Ramos (cell line): ENCODE data around the gene GZF1.
"Not testable (repeated sequence)": the region's sequence is repeated elsewhere in the genome, so short reads cannot be mapped to it uniquely, and the experiment has no call there.

Experiments used
- in situ Hi-C: fragments of 300-500 bp; cut with MboI; formaldehyde crosslinking; loops from one replicate; pipeline ENCODE4 v1.14.3; 2022; ENCODE audit warnings: low sequenced_read_pairs; ENCODE audit not compliant: unreplicated experiment

Gene GZF1

DNA sequence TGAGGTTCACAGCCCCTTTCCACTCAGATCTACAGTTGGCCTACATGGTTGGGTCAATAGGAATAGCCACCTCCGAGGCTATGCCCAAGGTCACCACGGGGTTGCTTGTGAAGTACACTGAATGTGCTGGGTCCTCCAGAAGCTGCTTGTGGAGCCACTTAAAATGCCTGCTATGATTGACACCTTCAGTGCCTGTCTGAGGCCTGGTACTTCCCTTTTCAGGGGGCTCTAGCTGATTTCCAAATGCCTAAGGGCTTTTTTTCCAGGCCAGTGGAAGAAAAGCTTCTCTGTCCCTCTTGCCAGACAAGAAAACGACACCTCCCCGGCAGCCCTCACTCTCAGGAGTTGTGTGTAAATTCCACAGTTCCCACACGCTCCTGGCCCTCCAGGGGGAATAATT lies 17.6 kb upstream of the GZF1 start:
- in situ Hi-C loops, result no loop called here

DNA sequence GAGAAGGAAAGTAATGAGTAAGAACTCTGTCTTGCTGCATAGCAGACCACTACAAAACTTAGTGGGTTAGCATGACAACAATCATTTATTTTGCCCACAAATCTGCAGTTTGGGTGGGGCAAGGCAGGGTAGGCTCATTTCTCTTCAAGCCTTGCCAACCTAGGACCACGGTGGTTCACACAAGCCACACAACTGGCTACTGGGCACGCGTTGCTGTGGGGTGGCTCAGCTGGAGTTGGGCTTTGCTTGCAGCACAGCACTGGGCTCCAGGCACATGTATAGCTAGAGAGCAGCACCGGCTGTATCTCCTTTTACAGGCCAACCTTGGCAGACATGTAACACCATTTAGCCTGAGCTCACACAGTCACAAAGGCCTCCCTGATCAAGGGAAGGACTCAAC lies 16.0 kb upstream of the GZF1 start:
- in situ Hi-C loops, result no loop called here

DNA sequence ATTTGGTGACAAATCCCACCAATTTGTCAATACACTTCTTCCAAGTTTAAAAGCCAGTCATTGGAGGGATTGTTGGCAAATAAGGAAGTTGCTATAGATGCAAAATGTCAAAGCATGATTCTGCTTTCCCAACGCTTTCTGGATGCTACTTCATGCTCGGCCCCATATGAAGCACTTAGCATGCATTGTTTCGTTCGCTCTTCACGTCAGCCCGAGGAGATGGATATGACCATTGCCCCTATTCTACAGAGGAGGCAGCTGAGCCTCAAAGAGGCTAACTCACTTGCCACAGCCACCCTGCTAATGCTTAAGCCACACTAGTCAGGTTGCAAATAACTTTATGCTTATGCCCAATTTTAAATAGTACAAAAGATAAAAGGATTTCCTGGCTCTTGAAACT lies 14.2 kb upstream of the GZF1 start:
- in situ Hi-C loops, result no loop called here

DNA sequence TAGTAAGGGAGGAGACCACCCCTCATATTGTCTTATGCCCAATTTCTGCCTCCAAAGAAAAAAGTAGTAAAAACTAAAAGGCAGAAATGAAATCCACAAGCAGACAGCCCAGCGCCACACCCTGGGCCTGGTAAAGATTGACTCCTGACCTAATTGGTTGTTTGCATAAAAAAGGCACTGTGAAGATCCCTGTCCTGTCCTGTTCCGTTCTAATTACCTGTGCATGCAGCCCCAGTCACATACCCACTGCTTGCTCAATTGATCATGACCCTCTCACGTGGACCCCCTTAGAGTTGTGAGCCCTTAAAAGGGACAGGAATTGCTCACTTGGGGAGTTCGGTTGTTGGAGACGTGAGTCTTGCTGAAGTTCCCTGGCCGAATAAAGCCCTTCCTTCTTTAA lies 13.5 kb upstream of the GZF1 start:
- in situ Hi-C loops, result not testable (repeated sequence)

DNA sequence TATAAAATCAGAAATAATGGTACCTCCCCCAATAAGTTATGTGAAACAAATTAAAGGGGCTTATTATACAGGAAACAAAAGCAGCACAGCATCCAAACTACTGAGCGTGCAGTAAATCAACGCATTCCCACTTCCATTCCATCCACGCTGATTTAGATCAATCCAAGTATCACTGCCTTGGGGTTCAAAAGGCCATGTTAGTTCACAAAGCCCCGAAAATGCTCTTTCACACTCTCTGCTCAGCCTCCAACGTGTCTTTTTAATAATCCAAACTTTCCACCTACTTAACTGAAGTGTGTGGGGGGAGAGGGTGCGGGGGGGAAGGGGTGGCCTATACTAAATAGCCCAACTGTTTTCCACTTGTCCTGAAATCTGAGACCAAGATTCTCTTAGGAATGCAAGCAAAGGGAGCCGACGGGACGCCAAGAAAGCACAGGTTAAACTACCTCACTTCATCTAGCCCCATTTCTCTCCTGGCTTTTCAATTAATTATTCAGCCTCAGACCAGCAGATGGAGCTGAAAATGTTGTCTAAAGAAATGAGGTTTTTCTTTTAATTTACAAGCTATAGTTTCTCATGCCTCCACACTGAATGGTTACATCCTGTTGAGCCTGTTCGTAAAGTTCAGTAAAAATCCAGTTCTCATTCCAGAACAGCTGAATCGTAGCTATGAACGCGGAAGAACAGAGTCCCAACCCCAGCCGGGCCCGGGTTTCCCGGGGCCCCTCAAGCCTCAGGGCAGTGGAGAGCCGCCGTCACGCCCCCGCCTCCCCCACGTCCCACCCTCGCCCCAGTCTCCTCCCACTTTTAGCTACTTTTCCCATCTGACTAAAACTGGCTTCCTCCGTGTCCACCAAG lies 12.4 kb upstream of the GZF1 start:
- in situ Hi-C loops, result no loop called here

DNA sequence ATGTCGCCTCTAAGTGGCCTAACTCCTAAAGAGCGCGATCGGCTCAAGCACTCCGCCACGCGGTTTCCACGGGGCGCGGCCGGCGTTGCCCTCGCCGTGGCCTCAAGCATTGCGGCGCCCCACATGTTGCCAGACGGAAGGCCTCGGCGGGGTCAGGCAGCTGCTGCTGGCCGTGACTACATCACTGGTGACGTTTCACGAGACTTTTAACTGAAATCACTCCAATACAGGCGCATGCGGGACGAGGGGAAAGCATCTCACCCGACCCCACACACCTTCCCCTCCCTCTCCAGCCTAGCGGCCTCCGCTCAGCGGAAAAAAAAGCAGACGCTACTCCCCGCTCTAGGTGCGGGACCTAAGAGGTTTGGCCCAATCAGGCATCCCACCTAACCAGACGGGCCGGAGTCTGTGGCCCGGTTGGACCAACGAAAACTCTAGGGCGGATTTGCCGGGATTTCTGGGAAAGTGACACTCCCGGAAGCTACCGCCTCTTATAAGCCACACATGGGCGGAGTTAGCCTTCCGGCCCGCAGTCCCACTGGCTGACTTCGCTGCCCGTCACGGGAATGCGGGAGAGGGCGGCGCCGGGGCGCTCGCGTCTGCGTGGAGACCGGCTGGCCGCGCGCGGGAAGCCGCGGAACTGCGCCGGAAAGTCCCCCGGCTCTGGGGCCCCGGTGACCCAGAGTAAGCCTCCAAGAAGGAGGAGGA lies 11.6 kb upstream of the GZF1 start, which contains the start of gene NXT1:
NXT1 (plus strand) TSS at position 596 of the 708 bp plus-strand sequence. CDS start 3,251 bp downstream, outside the sequence.
- in situ Hi-C loops, result no loop called here

DNA sequence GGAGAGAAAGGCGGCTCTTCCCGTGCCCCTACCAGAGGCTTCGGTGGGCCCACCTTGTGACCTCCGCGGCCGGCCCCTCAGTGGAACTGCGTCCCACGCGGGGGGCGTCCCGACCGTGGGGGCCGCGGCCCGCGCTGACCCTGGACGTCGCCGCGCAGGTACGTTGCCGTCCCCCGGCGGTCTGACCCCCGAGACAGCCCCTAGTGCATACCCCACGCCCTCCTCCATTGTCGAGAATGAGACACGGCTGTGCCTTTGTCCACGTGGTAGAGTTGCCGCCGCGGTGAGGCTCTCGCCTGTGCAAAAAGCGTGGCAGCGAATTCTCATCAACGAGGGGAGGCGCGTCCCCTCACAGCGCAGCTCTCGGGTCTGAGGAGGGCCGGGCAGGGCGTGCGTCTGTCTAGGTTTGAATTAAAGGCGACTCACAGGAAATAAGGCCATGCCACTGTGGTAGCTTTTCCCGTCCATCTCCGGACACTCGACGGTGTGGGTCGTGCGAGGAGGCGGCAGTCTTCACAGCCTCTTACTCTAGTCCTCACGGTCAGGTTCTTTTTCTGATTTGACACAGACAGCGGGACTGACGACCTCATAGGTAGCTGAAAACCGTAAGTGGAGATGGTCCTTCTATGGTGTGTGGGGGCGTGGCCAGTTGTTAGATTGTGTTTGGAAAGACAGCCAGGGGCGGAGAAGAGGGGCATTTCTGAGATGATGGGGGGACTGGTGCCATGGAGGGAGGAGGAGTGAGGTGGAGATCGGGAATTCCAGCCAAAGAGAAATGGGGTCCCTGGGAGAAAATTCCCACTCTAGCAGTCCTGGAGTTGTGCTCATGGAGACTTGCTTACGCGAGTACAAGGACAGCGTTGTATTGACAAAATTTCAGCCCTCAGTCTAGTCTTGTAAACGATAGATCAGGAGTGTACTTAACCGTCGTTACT lies 10.8 kb upstream of the GZF1 start:
- in situ Hi-C loops, result no loop called here

DNA sequence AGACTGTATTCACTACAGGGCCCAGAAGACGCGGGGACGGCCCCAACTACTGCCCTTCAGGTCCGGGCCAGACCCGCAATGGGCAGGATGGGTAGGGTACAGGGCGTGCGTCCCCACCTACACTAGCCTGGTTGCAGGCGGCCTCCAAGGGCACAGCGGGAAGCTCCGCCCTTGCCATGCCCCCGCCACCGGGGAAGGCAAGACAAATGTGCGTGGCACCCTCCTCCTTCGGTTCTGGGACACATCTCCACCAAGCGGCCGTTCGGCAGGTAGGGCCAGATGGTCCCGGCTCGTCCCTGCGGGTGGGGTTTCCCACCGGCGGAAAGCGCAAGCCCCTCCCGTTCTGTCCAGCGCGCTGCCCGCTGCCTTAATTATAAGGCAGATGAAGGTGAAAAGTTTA lies 5.8 kb upstream of the GZF1 start:
- in situ Hi-C loops, result no loop called here

DNA sequence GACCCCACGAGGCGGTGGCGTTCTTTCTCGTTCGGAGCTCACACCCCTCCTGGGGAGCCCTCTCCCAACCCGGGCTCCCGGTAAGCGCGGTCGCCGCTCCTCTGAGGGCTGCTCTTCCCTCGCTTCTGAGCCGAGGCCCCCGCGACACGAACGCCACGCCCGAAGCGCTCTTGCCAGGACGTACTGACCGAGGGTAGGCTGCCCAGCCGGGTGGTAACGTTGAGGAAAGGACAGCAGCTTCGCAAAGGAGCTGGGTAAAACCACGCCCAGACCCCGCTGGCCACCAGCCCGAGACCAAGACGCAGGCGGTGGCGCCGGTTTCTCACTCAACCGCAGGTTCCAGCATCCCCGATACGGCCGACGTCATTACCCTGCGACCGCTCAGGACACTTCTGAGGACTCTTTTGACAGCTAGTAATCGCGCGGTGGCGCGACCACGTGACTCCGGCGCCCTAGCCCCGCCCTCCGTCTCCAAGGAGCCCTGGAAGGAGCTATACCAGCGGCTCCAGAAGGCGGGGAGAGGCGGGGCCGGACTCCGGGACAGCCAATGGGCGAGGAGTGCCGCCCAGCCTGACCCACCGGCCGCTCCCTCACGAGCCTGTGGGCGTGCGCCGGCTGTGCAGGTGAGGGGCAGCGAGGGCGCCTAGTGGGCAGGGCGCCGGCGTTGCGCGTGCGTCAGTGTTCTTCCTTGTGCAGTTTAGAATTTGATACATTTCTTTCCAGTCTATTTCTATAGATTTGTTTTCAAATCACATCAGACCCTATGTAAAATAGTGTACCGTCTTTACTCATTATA lies 4.0 kb upstream of the GZF1 start:
- in situ Hi-C loops, result no loop called here

DNA sequence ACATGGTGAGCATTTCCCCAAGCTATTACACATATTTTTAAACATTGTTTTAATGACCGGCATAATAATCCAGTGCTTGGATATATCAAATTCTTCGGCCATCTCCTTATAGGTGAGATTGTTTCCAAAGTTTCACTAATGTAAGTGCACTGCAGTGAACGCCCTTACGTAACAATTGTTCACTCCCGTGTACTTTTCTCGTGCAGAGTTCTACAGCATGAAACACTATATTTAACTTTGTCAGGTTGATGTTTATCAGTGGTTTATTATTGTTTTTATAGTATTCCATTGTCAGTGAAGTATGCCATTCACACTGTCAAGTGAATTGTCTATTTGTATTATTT lies 3.4 kb upstream of the GZF1 start:
- in situ Hi-C loops, result no loop called here

DNA sequence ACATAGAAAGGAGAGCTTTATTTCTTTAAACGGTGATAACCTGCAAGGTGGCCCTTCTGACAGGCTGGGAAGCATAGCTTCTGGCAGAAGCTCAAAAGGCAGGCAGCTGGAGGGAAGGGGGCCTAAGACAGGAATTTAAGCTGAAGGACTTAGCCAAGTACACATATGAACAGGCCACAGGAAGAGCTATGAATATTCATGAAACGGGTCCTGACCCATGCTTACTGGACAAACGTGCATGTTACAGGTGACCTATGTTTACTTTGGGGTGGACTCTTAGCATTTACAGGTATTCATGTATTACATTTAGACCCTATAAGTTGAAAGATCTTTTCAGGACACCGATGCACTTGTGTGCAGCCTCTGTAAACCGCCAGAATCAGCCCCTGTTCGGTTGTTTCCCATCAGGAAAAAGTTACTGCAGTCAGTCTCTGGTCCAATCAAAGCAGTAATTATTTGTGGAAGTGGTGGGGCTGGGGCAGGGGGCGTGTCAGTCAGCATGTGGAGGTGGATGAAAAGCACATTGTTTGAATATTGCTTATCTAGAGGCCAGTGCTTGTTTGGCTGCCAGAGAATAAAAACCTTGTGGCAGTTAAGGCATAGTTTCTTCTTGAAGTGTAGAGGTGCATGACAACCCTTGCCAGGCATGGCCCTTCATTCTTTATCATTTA lies 2.9 kb upstream of the GZF1 start:
- in situ Hi-C loops, result no loop called here

DNA sequence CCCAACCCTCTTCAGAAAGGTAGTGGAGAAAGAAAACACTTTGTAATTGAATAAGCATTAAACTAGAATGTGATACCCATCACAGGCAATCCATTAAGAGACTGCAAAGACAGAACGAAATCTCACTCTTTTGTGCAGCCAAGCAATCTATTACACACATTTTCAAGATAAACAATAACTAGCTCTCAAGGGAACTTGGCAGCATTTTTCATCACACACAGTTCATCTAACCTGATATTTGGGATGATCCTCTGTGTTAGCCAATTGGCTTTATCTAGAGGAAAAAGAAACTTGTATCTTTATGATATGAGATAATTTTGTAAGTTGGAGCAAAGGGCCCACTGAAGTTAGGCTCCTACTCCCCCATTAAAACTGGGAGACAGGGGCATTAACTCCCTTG lies 1.5 kb upstream of the GZF1 start:
- in situ Hi-C loops, result no loop called here

DNA sequence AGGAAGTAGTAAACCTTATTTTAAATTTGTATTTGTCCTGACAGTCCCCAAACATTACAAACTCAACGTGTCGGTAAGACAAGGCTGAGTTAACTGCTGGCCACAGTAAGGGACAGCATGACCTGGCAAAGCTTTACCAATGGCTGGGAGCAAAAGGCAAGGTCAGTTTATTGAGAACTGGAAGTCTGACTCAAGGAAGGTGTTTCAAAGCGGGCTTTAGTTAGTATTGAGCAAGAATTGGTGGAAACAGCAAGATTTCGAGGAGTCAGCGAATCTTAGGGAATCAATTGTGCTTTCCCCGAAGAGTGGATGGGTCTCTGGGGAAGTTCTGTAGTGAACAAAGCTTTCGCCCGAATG lies 885 bp upstream of the GZF1 start:
- in situ Hi-C loops, result no loop called here

DNA sequence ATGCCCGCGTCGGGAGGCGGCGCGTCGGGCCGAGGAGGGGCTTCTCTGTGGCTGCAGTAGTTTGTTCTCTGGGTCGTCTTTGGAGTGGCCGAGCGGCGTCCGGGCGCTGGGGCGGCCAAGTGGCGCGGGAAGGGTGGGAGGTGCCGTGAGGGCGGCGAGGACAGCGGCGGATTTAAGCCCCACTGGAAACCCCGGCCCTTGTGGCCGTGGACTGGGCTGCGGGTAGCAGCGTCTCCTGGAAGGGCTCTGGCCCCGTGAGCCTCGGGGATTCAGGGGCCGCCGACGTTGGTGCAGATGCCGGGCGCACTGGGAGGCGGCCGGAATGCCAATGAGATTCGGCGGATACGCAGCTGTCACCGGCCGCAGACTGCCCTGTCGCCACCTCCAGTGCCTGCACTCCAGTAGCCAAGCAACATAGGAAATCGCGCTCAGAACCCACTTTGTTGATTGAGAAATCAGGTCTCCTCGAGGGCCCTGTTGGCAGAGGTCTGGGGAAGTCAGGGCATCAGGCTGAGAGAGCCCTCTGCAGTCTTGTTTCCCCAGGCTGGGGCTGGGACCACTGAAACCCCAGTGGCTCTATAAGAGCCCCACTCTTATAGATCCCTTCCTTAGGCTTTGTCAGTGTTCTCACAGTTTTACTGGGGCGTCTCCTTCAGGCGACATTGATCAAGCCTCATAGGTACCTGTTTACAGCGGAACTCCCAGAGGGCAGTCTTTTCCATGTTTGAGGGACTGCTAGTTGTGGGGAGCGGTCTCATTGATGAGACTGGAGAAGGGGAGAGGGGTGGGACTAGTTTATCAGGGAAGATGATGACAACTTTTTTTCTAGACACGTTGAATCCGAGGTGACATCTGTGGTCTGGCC lies 642 bp downstream of the GZF1 start:
- in situ Hi-C loops, result no loop called here

DNA sequence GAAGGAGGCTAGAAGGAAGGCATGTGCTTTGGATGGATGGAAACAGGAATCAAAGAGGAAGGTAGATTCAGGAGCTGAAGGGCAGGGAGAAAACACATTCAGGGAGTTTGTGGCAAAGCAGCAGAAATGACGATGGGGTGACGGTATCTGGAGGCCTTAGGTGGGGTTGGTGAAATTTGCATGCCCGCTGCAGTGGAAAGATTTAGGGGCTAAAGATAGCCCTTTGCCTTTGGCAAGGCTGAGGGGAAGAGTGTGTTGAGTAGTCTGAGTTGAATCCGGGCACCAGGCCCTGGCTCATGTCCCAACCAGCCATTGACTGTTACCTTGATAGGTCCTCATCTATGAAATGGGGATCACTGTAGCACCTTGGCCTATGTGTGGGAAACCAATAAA lies 1.3 kb downstream of the GZF1 start:
- in situ Hi-C loops, result no loop called here

DNA sequence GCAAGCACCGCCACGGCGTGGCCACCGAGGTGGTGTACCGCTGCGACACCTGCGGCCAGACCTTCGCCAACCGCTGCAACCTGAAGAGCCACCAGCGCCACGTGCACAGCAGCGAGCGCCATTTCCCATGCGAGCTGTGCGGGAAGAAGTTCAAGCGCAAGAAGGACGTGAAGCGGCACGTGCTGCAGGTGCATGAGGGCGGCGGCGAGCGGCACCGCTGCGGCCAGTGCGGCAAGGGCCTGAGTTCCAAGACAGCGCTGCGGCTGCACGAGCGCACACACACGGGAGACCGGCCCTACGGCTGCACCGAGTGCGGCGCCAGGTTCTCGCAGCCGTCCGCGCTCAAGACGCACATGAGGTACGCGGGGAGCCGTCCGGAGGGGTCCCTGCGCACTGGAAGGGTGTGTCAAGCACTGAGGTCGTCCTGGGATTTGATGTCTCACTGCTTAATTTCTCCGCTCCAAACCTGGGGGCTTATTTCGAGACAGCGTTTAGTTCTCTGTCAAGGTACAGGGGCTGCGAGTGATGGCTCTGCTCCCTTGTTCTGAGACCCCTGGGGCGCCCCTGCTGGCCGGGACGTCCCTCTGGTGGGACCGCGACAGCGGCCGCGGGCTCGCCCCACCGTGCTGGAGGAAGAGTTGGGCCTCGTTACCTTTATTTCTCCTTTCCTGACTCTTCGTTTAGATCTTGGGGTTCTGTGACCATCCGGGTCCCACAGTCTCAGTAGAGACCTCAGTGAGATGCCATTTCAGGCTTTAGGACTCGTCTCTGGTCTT lies 3.6 kb downstream of the GZF1 start:
- in situ Hi-C loops, result no loop called here

DNA sequence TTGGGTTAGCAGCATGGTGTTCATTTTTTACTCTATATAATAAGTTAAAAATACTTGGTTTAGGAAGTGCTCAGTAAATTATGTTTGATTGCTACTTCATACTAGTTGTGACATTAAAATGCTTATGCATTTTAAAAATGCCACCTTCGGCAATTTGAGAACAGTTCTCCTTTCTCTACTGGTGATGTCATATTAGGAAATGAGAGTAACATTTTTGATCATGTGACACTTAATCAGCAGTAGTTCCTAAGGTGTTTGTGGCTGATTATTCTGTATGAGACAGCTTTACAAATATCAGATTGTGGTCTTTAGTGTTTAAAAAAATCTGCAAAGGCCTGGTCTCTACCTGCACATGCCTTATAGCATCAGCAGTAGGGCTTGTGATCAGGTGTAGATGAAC lies 4.4 kb downstream of the GZF1 start:
- in situ Hi-C loops, result no loop called here

DNA sequence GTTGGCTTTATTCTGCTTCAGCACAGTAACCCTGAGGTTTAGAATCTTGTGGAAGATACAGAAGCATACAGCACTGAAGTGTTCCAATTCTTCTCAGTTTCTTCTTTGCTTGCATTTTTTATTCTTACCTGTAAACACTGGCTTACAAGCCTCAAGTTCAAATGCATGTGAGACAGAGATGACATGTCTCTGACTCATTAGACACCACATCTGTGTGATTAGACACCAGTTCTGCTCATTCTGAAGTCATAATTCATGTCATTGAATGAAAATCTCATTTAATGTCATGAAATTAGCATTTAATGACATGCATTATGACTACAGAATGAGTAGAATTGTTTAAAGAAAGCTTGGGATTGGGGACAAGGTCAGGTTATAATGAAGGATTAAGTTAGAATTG lies 5.8 kb downstream of the GZF1 start:
- in situ Hi-C loops, result no loop called here
